ENCODE data around the gene GPR35.

Gene GPR35

GRCh38 chr2:240589375-240589774 is 35.9 kb upstream of the GPR35 start:
- no peak for DNase-seq (ENCODE audit: low read depth)

- no peak for DNase-seq (ENCODE audit: low read depth)
Observed at GRCh38 chr2:240589850-240590525, 35.3 kb upstream of the GPR35 start.

DNA sequence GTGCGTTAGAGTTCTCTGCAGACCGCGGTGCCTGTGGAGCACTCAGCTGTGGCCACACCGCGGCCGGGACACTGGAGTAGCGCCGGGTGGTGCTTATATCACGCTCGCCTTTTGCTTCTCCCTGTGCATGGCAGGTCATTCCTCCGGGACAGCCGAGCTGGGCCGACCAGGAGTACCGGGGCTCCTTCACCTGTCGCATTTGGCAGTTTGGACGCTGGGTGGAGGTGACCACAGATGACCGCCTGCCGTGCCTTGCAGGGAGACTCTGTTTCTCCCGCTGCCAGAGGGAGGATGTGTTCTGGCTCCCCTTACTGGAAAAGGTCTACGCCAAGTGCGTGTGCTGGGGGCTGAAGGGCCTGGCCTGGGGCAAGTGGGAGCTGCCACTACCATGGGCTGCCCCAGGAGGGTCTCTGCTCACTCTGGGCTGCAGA is 34.6 kb upstream of the GPR35 start:
- DNase-seq (ENCODE audit: low read depth) = no peak

GRCh38 chr2:240591226-240591625 is 34.1 kb upstream of the GPR35 start:
- no peak for DNase-seq (ENCODE audit: low read depth)

GRCh38 chr2:240591784-240592183 is 33.5 kb upstream of the GPR35 start:
- no peak for DNase-seq (ENCODE audit: low read depth)

DNA sequence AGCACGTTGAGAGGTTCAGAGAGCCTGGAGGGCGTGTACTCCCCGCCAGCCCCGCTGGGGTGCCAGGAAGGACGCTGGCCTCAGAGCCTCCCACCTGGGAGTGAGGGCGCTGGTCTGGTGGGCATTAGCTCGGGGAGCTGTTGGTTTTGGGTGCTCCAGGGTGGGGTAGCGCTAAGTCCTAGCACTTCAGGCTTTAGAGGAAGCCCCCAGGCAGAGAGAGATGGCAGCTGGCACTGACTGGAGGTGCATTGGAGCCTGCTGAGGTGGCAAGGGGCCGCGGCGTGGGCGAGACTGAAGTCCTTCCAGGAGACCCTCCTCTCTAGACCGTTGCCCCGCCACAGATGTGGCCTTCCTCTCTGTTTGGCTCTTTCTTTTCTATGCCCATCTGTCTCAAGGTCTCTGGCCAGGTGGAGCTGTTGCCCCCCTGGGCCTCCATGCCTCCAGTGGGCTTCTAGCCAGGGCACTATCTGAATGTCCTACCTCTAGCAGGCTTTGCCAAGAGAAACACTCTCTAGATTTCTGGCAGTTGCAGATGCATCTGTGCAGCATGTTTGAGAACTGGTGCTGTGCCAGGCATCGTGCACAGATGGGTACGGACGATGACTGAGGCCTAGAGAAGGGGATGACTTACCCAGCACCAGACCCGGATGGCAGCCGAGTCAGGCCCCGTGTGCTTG is 32.1 kb upstream of the GPR35 start:
- DNase-seq (ENCODE audit: low read depth) = no peak

DNA sequence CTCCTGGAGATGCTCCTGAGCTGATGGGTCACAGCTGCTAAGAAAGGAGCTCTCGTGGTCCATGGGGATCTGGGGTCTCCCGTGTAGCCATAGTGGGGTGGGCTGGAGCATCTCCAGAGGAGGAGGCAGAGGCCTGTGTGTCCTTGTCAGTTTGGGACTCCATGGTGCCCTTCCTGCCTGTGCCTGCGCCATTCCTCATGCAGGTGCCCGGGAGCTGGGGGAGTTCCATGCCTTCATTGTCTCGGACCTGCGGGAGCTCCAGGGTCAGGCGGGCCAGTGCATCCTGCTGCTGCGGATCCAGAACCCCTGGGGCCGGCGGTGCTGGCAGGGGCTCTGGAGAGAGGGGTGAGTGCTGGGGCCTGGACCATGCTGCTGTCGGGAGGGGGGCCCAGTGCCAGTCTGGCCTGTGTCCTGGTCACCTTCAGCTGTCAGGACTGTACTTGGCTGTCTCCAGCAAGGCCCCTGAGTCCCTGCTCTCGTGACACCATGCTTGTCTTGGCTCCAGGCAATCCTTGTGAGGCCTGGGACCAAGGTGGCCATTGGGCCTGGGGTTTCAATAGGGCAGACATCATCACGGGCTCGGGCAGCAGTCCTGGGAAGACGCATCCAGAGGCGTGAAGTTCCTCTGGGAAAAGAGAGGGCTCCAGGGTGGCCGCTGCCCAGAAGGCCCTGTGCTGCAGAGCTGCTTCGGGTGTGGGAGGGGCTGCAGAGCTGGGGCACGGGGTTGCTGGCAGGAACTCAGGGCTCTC is 31.4 kb upstream of the GPR35 start:
- DNase-seq (ENCODE audit: low read depth) = no peak

DNA sequence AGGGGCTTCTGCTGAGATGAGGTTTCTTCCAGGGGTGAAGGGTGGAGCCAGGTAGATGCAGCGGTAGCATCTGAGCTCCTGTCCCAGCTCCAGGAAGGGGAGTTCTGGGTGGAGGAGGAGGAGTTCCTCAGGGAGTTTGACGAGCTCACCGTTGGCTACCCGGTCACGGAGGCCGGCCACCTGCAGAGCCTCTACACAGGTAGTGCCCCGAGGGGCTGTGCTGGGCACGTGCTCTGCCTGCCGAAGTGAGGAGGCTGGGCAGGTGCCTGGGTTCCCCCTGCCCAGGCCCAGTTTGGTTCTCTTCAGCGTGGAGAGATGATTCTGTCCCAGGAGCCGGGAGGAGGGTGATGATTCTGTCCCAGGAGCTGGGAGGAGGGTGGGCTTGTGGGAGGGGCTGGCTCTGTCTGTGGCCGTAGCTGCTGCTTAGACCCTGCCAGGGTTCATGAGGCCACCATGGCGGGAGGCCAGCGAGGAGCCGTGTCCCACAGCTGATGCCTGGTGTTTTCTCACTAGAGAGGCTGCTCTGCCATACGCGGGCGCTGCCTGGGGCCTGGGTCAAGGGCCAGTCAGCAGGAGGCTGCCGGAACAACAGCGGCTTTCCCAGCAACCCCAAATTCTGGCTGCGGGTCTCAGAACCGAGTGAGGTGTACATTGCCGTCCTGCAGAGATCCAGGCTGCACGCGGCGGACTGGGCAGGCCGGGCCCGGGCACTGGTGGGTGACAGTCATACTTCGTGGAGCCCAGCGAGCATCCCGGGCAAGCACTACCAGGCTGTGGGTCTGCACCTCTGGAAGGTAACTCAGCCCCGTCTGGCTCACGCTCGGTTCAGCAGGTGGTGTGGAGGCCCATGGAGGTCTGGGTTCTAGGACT is 30.5 kb upstream of the GPR35 start:
- no peak for DNase-seq (ENCODE audit: low read depth)

- DNase-seq (ENCODE audit: low read depth) = no peak
Observed at GRCh38 chr2:240595381-240596079, 29.8 kb upstream of the GPR35 start.

DNA sequence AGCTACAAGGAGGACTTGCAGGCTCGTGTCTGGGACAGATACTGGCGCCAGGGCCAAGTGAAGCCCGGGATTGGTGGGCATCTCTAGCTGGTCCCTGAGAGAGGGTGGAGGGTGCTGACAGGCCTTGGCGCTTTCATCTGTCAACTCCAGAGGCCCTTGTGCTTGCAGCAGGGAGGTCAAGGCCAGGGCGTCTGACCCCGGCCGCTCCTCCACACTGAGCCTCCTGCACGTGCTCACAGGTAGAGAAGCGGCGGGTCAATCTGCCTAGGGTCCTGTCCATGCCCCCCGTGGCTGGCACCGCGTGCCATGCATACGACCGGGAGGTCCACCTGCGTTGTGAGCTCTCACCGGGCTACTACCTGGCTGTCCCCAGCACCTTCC is 29.2 kb upstream of the GPR35 start:
- DNase-seq (ENCODE audit: low read depth) = no peak

DNA sequence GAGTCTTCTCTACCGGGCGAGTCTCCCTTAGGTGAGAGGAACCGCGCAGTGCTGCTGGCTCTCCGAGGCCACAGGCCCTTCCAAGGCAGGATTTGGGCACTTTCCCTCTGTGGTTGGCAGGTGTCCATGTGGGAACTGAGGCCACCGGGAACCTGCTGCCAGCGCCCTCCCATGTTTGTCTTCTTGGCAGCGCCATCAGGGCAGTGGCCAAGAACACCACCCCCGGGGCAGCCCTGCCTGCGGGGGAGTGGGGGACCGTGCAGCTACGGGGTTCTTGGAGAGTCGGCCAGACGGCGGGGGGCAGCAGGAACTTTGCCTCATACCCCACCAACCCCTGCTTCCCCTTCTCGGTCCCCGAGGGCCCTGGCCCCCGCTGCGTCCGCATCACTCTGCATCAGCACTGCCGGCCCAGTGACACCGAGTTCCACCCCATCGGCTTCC is 28.8 kb upstream of the GPR35 start:
- no peak for DNase-seq (ENCODE audit: low read depth)

GRCh38 chr2:240597054-240597418 is 28.2 kb upstream of the GPR35 start:
- DNase-seq (ENCODE audit: low read depth) = no peak

DNA sequence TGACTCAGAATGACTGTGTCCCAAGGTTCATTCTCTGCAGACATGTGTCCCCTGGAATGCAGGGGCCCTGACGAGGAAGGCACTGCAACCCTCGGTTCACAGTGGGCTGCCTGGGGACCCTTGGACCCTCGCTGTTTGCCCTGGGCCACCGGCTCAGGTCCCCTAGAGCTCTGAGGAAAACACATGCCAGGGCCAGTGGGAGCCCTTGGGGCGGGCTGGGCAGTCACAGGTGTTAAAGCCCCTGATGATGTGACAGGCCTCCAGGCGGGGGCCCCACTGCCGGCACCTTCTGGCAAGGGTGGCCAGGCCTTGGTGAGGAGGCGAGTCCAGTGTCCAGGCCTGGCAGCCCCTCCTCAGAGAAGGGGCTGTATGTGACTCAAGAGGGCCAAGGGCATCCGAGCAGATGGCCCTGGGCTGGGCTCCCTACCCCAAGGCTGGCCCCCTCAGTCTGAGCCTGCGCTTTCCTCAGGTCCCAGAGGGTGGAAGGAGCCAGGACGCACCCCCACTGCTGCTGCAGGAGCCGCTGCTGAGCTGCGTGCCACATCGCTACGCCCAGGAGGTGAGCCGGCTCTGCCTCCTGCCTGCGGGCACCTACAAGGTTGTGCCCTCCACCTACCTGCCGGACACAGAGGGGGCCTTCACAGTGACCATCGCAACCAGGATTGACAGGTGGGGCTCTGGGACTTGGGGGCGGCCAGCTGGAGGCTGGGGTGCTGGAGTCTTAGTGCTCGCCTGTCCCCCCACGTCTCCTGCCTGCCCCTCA is 27.7 kb upstream of the GPR35 start:
- no peak for DNase-seq (ENCODE audit: low read depth)

GRCh38 chr2:240598311-240598911 is 26.9 kb upstream of the GPR35 start:
- DNase-seq (ENCODE audit: low read depth) = no peak

- DNase-seq (ENCODE audit: low read depth) = no peak
Observed at GRCh38 chr2:240599141-240599583, 26.1 kb upstream of the GPR35 start.

DNA sequence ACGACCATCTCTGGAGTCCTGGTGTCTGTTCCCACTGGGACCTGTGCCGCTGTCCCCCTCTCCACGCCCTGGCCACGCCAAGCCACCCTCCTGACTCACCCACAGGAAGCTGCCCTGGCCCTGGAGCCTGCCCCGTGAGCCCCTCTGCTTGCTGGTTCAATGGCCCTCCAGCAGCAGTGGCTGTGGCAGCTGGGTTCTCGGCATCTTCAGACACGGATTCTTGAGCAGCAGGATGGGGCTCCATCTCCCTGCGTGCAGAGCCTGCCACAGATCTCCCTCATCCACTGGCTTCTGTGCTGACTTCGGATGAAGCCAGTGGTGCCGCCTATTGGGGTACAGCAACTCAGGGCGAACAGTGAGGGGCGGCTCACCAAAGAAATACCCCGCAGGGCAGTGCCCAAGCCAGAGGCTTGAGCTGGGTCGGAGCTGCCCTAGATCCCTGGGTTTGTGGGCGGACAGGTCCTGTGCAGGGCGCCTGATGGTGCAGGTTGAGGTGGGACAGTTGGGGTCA is 24.8 kb upstream of the GPR35 start:
- no peak for DNase-seq (ENCODE audit: low read depth)

DNA sequence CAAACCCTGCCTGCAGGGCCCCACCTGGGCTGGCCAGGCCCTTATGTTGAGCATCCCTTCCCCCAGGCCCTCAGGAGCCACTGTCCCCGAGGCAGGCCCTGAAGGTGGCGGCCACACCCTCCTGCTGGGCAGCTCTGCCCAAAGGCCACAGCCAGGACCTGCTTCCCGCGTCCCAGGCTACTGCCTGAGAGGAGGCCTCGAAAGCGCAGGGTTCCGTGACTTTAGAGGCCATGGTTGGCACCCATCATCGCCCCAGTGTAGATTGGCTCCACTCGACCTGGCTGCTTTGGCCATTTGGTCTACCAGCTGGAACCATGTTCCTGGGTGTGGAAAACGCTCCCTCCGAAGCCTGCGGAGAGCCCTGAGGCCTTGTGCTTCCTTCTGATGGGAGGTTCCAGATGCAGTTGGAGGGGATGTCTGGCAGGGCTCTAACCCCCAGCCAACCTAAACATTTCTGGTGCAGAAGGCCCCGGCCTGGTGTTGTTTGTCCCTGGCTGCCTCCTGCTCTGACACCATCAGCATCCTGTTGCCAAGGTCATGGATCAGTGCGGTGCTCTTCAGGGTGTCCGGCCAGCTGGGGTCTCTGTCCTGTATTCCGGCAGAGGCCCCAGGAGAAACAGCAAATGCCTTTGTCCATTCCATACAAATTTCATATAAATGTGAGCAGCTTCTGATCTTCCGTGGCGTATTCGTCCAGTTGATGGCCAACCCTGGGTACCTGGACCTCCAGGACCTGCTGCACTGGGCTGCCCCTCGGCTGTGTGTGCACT is 24.0 kb upstream of the GPR35 start:
- DNase-seq (ENCODE audit: low read depth) = no peak

DNA sequence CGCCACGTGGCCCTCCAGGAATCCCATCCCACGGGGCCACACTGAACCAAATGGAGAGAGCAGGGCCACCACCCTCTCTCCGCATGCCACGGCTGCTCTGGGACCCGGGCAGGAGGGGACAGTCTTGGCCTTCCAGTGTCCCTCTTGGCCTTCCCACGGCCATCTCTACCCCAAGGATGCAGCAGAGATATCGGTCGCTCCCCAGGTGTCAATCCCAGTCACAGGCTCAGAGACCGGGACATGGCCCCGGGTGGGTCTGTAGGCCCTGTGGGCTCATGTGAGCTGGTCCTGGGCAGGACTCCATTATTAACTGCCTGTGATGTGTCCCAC is 23.5 kb upstream of the GPR35 start:
- DNase-seq (ENCODE audit: low read depth) = no peak

GRCh38 chr2:240602266-240603050 is 22.8 kb upstream of the GPR35 start:
- DNase-seq (ENCODE audit: low read depth) = no peak

All from stimulated activated CD8-positive, alpha-beta memory T cell treated with anti-CD3 and anti-CD28 coated beads, Interleukin-12 subunit alpha, Interleukin-12 subunit beta, amount 100 ng/mL, for 4 hours (primary cell).